ENCODE data around the gene RABL6. TPM values are rescaled to one million over a fixed set of nuclear protein-coding genes. Genes with fewer than 3 reads are reported as not detected.
A peak's percentile ranks its signal among the peaks of the same experiment; 100 is the strongest.
"Not testable (repeated sequence)": the region's sequence is repeated elsewhere in the genome, so short reads cannot be mapped to it uniquely, and the experiment has no call there.

RABL6 gene
- total and polyA plus RNA-seq, 8 donors = 50.7 to 119 (median 66.5) TPM

DNA sequence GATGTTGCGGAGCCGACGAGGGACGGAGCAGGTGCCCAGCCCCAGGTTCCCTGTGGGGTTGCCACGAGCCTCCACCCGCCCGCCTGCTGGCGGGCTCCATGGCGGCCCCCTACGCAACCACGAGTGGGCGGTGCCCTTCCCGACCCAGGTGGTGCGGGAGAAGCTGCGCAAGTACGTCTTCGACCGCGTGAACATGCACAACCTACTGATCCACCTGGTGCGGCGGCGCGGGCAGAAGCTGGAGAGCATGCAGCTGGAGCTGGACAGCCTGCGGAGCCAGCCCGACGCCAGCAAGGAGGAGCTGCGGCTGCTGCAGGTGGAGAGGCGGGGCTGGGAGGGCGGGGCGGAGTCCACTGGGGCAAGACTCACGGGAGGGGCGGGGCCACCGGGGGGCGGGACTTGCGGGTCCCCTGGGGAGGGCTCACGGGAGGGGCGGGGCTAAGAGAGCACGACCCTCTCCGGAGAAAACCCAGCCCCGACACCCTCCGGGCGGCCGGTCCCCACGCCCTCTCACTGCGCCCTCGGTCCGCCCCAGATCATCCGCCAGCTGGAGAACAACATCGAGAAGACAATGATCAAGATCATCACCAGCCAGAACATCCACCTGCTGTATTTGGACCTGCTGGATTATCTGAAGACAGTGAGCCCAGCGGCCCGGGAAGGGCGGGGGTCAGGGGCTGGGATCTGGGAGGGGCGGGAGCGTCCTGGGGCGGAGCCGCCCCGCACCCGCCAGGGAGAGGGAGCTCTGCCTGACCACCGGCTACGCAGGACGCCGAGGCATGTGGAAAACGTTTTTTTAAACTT is 7.7 kb upstream of the RABL6 start:
- Histone ChIP-seq H3K4me1 (peaks cover 29 to 34% (median 32%) of the 10 kb centered on the region in 3 donors), H3K36me3 (no peaks in the 10 kb centered on the region), H3K9me3 (no peaks in the 10 kb centered on the region), H3K4me3 (peak overlapping the region; percentile 16 to 50 (median 34)), H3K27ac (peak overlapping the region; percentile 69 to 87 (median 77)), H3K27me3 (no peaks in the 10 kb centered on the region)
- 1% methylated on average over 58 to 63 of the region's 63 CpGs for WGBS, 2 donors
- peak; percentile 77 to 84 (median 81) for ATAC-seq
- TF ChIP-seq, protein P1, sequence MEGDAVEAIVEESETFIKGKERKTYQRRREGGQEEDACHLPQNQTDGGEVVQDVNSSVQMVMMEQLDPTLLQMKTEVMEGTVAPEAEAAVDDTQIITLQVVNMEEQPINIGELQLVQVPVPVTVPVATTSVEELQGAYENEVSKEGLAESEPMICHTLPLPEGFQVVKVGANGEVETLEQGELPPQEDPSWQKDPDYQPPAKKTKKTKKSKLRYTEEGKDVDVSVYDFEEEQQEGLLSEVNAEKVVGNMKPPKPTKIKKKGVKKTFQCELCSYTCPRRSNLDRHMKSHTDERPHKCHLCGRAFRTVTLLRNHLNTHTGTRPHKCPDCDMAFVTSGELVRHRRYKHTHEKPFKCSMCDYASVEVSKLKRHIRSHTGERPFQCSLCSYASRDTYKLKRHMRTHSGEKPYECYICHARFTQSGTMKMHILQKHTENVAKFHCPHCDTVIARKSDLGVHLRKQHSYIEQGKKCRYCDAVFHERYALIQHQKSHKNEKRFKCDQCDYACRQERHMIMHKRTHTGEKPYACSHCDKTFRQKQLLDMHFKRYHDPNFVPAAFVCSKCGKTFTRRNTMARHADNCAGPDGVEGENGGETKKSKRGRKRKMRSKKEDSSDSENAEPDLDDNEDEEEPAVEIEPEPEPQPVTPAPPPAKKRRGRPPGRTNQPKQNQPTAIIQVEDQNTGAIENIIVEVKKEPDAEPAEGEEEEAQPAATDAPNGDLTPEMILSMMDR (IDR thresholded peaks at IDR 0.05) = no peak
- intact Hi-C loops (cut with DNase I) = loop anchor here in 2 of 3 donors (10.0 kb wide), 2 partner anchors 45 to 145 kb away; partner anchors contain the start of genes AJM1 (in 1 of the 2), C8G (in 1 of the 2), FBXW5 (in 1 of the 2) and PHPT1 (in 1 of the 2)
- FAIRE-seq = no peak
- peak; percentile 93 to 98 (median 95) for DNase-seq

DNA sequence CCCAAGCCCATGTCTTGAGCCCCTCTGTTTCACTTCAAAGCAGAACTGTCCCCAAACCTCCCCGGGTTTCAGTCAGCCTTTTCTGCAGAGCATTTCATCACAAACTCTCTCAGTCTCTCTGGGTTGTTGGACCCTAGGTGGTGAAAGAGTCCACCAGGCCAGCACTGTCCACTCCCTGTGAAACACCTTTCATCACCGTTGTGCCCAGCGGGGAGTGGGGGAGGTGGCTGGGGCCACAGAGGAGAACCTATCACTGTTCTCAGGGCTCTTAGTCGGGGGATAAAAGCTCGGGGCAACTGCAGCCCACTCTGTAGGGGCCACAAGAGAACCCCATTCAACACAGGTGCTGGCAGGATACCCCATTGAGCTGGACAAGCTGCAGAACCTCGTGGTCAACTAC is 5.4 kb upstream of the RABL6 start:
- DNase-seq = peak in 1 of 6 donors; percentile 27
- ATAC-seq = no peak
- no peaks in the 10 kb centered on the region for H3K36me3 ChIP-seq
- intact Hi-C loops (cut with DNase I) = no loop called here
- H3K27me3 ChIP-seq = no peaks in the 10 kb centered on the region
- 81 to 91% methylated on average over 6 of the region's 6 CpGs for WGBS, 2 donors
- peaks cover 14 to 31% (median 20%) of the 10 kb centered on the region in 3 donors for H3K4me1 ChIP-seq
- FAIRE-seq = no peak
- TF ChIP-seq, protein P1 (IDR thresholded peaks at IDR 0.05) = no peak
- H3K4me3 ChIP-seq = no peak overlapping the region
- H3K9me3 ChIP-seq = no peaks in the 10 kb centered on the region
- H3K27ac ChIP-seq = no peak overlapping the region

DNA sequence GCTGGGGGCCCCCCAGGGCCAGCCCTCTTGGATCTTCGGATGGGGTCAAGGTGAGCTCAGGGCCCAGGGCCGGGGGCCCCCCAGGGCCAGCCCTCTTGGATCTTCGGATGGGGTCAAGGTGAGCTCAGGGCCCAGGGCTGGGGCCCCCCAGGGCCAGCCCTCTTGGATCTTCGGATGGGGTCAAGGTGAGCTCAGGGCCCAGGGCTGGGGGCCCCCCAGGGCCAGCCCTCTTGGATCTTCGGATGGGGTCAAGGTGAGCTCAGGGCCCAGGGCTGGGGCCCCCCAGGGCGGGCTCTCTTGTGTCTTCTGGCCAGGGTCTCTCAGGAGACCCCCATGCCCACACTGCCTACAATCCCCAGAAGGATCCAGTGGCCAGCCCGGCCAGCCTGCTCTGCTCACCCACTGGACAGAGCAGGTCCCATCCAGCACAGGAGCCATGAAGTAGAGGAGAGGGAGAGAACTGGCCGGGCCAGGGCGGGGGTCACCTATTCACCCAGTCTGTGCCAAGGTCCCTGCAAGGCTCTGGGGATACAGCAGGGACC is 4.7 kb upstream of the RABL6 start:
- H3K4me3 ChIP-seq; H3K36me3 ChIP-seq; intact Hi-C loops (cut with DNase I); H3K9me3 ChIP-seq; FAIRE-seq; H3K27ac ChIP-seq; ATAC-seq; H3K27me3 ChIP-seq: not testable (repeated sequence)
- 92 to 93% methylated on average over 5 to 8 of the region's 9 CpGs for WGBS, 2 donors
- DNase-seq = peak in 3 of 6 donors; percentile 36 to 71 (median 53)
- peaks cover 12 to 27% (median 14%) of the 10 kb centered on the region in 3 donors for H3K4me1 ChIP-seq

DNA sequence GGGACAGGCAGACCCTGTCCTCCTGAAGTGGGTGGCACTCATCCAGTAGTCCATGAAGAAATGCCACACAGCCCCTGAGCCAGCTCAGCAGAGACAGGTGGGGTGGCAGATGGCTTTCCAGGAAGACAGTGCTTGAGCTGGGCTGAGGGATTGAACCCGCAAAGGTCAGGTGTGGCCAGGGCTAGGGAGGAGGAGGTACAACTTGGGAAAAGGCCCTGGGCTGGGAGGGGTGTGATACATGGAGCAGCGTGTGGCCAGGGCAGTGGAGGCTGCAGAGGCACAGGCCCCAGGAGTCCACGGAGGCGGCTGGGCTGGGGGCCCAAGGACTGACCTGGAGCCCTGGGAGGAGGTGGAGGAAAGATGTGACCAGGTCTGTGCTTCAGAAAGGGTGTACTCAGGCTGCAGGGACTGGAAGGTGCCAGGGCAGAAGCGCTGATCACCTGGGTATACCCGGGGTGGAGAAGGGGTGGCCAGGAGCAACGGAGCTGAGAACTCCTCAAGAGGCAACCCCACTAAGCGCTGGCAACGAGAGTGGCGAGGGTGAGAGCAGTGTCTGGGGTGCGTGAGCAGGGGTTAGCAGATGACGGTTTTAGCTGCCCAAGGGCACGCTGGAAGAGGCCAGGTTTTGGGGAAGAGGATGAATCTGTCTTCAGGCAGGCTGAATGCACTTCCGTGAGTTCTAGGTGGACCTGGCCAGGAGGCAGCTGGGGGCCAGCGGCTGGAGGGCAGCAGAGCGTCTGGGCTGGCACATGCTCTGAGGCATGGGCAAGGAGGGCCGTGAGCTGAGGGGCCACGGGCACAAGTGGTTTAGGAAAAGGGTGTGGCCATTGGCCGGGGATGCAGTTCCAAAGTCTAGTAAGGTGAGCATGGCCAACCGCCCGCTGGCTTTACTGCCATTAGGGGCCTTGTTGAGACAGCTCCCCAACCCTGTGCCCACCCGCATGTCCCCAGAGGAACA is 3.9 kb upstream of the RABL6 start:
- peak in 3 of 6 donors; percentile 46 to 66 (median 54) for DNase-seq
- Histone ChIP-seq H3K27me3 (no peaks in the 10 kb centered on the region), H3K36me3 (no peaks in the 10 kb centered on the region), H3K4me3 (no peak overlapping the region), H3K27ac (no peak overlapping the region), H3K9me3 (no peaks in the 10 kb centered on the region), H3K4me1 (peaks cover 6 to 20% (median 7%) of the 10 kb centered on the region in 3 donors)
- TF ChIP-seq, protein P1 (IDR thresholded peaks at IDR 0.05) = no peak
- intact Hi-C loops (cut with DNase I) = no loop called here
- WGBS, 2 donors = 94 to 96% methylated on average over 22 of the region's 22 CpGs
- no peak for ATAC-seq
- FAIRE-seq = no peak
